Vagina (tissue), 2 donors: ENCODE measurements around the gene ATP2B2.

Experiments used
- POLR2A ChIP-seq, 2 donors: fragments of 450-650 bp; IDR thresholded peaks; one replicate each; pipeline ENCODE4 v1.6.1; 2017; ENCODE audit warnings: antibody characterized with exemption in 2 of 2, mild to moderate bottlenecking in 2 of 2, moderate library complexity in 2 of 2
- TF ChIP-seq, protein P1 (sequence below), 3 experiments: fragments of 450-650 bp in 2 of 3; fragments of 200-600 bp in 1 of 3; sonication (generic) in 1 of 3; IDR thresholded peaks; one replicate each; pipeline ENCODE4 v1.5.1; 2017 to 2019; ENCODE audit warnings: antibody characterized with exemption in 3 of 3, mild to moderate bottlenecking in 2 of 3, moderate library complexity in 2 of 3

DNA sequence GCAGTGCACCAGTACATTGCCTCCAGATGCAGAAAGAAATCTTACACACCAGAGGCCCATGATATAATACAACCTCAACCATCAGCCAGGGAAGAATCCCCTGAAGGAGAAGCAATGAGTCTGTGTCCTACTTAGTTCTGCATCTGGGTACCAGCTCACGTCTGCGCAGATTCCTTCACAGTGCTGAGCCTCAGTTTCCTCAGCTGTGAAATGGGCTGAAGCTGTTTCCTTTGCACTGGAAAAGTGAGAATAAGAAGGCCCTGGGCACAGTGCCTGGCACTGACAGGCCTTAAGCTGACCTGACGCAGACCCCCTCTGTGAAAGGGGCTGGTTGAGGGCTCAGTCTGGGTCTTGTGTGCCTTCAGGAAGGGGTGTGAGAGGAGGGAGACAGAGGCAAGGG lies 20.7 kb downstream of the ATP2B2 start:
- TF ChIP-seq, protein P1, sequence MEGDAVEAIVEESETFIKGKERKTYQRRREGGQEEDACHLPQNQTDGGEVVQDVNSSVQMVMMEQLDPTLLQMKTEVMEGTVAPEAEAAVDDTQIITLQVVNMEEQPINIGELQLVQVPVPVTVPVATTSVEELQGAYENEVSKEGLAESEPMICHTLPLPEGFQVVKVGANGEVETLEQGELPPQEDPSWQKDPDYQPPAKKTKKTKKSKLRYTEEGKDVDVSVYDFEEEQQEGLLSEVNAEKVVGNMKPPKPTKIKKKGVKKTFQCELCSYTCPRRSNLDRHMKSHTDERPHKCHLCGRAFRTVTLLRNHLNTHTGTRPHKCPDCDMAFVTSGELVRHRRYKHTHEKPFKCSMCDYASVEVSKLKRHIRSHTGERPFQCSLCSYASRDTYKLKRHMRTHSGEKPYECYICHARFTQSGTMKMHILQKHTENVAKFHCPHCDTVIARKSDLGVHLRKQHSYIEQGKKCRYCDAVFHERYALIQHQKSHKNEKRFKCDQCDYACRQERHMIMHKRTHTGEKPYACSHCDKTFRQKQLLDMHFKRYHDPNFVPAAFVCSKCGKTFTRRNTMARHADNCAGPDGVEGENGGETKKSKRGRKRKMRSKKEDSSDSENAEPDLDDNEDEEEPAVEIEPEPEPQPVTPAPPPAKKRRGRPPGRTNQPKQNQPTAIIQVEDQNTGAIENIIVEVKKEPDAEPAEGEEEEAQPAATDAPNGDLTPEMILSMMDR (IDR thresholded peaks at IDR 0.05), result no peak
- no peak for TF ChIP-seq POLR2A (IDR thresholded peaks at IDR 0.05)
